ENCODE results near the gene SELENOI.
"Not testable (repeated sequence)": the region's sequence is repeated elsewhere in the genome, so short reads cannot be mapped to it uniquely, and the experiment has no call there.

Gene SELENOI

GRCh38 chr2:26327291-26328272, 18.4 kb upstream of the SELENOI start:
- DNase-seq (ENCODE audit: low read depth): no peak

- not testable (repeated sequence) for DNase-seq (ENCODE audit: low read depth)
Observed at GRCh38 chr2:26329083-26329482, 16.9 kb upstream of the SELENOI start.

GRCh38 chr2:26330114-26330549, 15.8 kb upstream of the SELENOI start:
- peak; percentile 57 for DNase-seq (ENCODE audit: low read depth)

GRCh38 chr2:26330604-26331003, 15.3 kb upstream of the SELENOI start:
- no peak for DNase-seq (ENCODE audit: low read depth)

- not testable (repeated sequence) for DNase-seq (ENCODE audit: low read depth)
Observed at GRCh38 chr2:26331321-26331720, 14.6 kb upstream of the SELENOI start.

GRCh38 chr2:26333293-26333692, 12.7 kb upstream of the SELENOI start:
- DNase-seq (ENCODE audit: low read depth): no peak

- DNase-seq (ENCODE audit: low read depth): no peak
Observed at GRCh38 chr2:26335231-26335630, 10.7 kb upstream of the SELENOI start.

GRCh38 chr2:26336719-26337118, 9.2 kb upstream of the SELENOI start:
- DNase-seq (ENCODE audit: low read depth): no peak

- no peak for DNase-seq (ENCODE audit: low read depth)
Observed at GRCh38 chr2:26337298-26337697, 8.6 kb upstream of the SELENOI start.

GRCh38 chr2:26340831-26341230, 5.1 kb upstream of the SELENOI start:
- no peak for DNase-seq (ENCODE audit: low read depth)

GRCh38 chr2:26344581-26345282, 1.2 kb upstream of the SELENOI start:
- no peak for DNase-seq (ENCODE audit: low read depth)

GRCh38 chr2:26345283-26345544, 729 bp upstream of the SELENOI start:
- DNase-seq (ENCODE audit: low read depth): no peak

- DNase-seq (ENCODE audit: low read depth): peak; percentile 38
Observed at GRCh38 chr2:26346454-26347053, 611 bp downstream of the SELENOI start, which contains the start of gene ADGRF3. Gene ADGRF3, minus strand, starts transcription at chr2:26346789. Its CDS starts 555 bp downstream, at chr2:26346234.

GRCh38 chr2:26347286-26347865, 1.4 kb downstream of the SELENOI start:
- no peak for DNase-seq (ENCODE audit: low read depth)

- no peak for DNase-seq (ENCODE audit: low read depth)
Observed at GRCh38 chr2:26349690-26350089, 3.7 kb downstream of the SELENOI start.

- DNase-seq (ENCODE audit: low read depth): no peak
Observed at GRCh38 chr2:26351375-26352090, 5.6 kb downstream of the SELENOI start.

- DNase-seq (ENCODE audit: low read depth): no peak
Observed at GRCh38 chr2:26352892-26353291, 6.9 kb downstream of the SELENOI start.

GRCh38 chr2:26354469-26354868, 8.5 kb downstream of the SELENOI start:
- DNase-seq (ENCODE audit: low read depth): not testable (repeated sequence)

- DNase-seq (ENCODE audit: low read depth): no peak
Observed at GRCh38 chr2:26355038-26355995, 9.4 kb downstream of the SELENOI start.

GRCh38 chr2:26356111-26356510, 10.2 kb downstream of the SELENOI start:
- no peak for DNase-seq (ENCODE audit: low read depth)

GRCh38 chr2:26356771-26357170, 10.8 kb downstream of the SELENOI start:
- no peak for DNase-seq (ENCODE audit: low read depth)
